SK-N-SH (cell line): Measurements from ENCODE around the gene STARD3. TPM values are rescaled to one million over a fixed set of nuclear protein-coding genes. Genes with fewer than 3 reads are reported as not detected.

Source experiments
- CTCF ChIA-PET: fragments of 300-600, 350-600 bp; formaldehyde crosslinking; extraction: SDS; loops from one replicate; lab custom pipeline; 2021; lab: Yijun Ruan, JAX
- POLR2A ChIA-PET: fragments of 350-600 bp; sonication (Branson Sonifier 250); formaldehyde crosslinking; extraction: SDS; loops from one replicate; lab custom pipeline; 2020; ENCODE audit warnings: antibody characterized with exemption, inconsistent platforms; lab: Yijun Ruan, JAX
- DNase-seq: peaks from one replicate; pipeline ENCODE4 v3.0.0; 2012
- H2AFZ ChIP-seq: fragments of 200-600 bp; sonication (generic); 2 replicates; pipeline ENCODE4 v1.8.1; 2016; ENCODE audit warnings: antibody characterized with exemption, mild to moderate bottlenecking, low read depth
- H3F3A ChIP-seq: fragments of 200-600 bp; sonication (generic); replicated peaks from 2 replicates; pipeline ENCODE3; 2016; ENCODE audit warnings: antibody characterized with exemption, mild to moderate bottlenecking; ENCODE audit not compliant: insufficient read depth
- H3K27ac ChIP-seq, 2 experiments: fragments of 200-500 bp in 1 of 2; fragments of 200-600 bp in 1 of 2; sonication (Bioruptor generic) in 1 of 2; sonication (generic), shearing (Covaris generic) in 1 of 2; 2 replicates each; pipeline versions ENCODE4 v1.5.1 to v1.6.1; 2014 to 2016; ENCODE audit warnings: low read depth in 2 of 2, inconsistent platforms in 1 of 2, low read length in 1 of 2, mild to moderate bottlenecking in 1 of 2, mixed read lengths in 1 of 2
- H3K27me3 ChIP-seq: fragments of 200-600 bp; sonication (generic), shearing (Covaris generic); 2 replicates; pipeline ENCODE4 v1.6.1; 2016; ENCODE audit warnings: mixed run types; ENCODE audit not compliant: insufficient read depth
- H3K36me3 ChIP-seq, 2 experiments: fragments of 200-500 bp in 1 of 2; fragments of 200-600 bp in 1 of 2; sonication (Bioruptor generic) in 1 of 2; sonication (generic) in 1 of 2; replicated peaks in 1 of 2; 2 replicates each; pipeline versions ENCODE3 to v1.5.1; 2014 to 2016; ENCODE audit warnings: low read length in 1 of 2, mild to moderate bottlenecking in 1 of 2; ENCODE audit not compliant: insufficient read depth in 2 of 2, control insufficient read depth in 1 of 2
- H3K4me1 ChIP-seq, 2 experiments: fragments of 200-500 bp in 1 of 2; fragments of 200-600 bp in 1 of 2; sonication (Bioruptor generic) in 1 of 2; sonication (generic), shearing (Covaris generic) in 1 of 2; 2 replicates each; pipeline versions ENCODE4 v1.5.1 to v1.6.1; 2014 to 2016; ENCODE audit warnings: low read depth in 1 of 2, low read length in 1 of 2, mixed run types in 1 of 2; ENCODE audit not compliant: insufficient read depth in 2 of 2, control insufficient read depth in 1 of 2
- H3K4me2 ChIP-seq: fragments of 200-600 bp; sonication (generic), shearing (Covaris generic); 2 replicates; pipeline ENCODE4 v1.6.1; 2017; ENCODE audit warnings: mixed run types
- H3K4me3 ChIP-seq, 2 experiments: fragments of 200-500 bp in 1 of 2; fragments of 200-600 bp in 1 of 2; sonication (Bioruptor generic) in 1 of 2; sonication (generic), shearing (Covaris generic) in 1 of 2; 2 replicates each; pipeline versions ENCODE4 v1.5.1 to v1.8.1; 2014 to 2016; ENCODE audit warnings: low read depth in 2 of 2, inconsistent platforms in 1 of 2, low read length in 1 of 2, mild to moderate bottlenecking in 1 of 2, mixed read lengths in 1 of 2, moderate library complexity in 1 of 2
- H3K79me2 ChIP-seq: fragments of 200-600 bp; sonication (generic); 2 replicates; pipeline ENCODE4 v1.8.1; 2017; ENCODE audit warnings: mild to moderate bottlenecking; ENCODE audit not compliant: insufficient read depth
- H3K9ac ChIP-seq: fragments of 200-600 bp; sonication (generic); 2 replicates; pipeline ENCODE4 v1.6.1; 2017; ENCODE audit warnings: mixed run types
- H3K9me2 ChIP-seq: fragments of 200-600 bp; sonication (generic); 2 replicates; pipeline ENCODE4 v1.6.1; 2017; ENCODE audit warnings: mixed run types
- H3K9me3 ChIP-seq: fragments of 200-600 bp; sonication (generic); 2 replicates; pipeline ENCODE4 v1.6.1; 2017; ENCODE audit warnings: mixed run types, mild to moderate bottlenecking, moderate library complexity
- H4K20me1 ChIP-seq: fragments of 200-600 bp; sonication (generic); 2 replicates; pipeline ENCODE4 v1.6.1; 2017; ENCODE audit warnings: mild to moderate bottlenecking, mixed run types; ENCODE audit not compliant: insufficient read depth
- FOSL2 ChIP-seq: IDR thresholded peaks from 2 replicates; pipeline ENCODE4 v1.4.0; 2012; ENCODE audit warnings: low read depth, mild to moderate bottlenecking, moderate library complexity, borderline replicate concordance
- GABPA ChIP-seq: IDR thresholded peaks from 2 replicates; pipeline ENCODE4 v1.4.0; 2012; ENCODE audit warnings: low read depth, mild to moderate bottlenecking
- GATA2 ChIP-seq: sonication (generic); formaldehyde crosslinking; IDR thresholded peaks from 2 replicates; pipeline ENCODE4 v1.5.0; 2020; ENCODE audit warnings: mild to moderate bottlenecking, missing genetic modification reagents
- MXI1 ChIP-seq: IDR thresholded peaks from 2 replicates; pipeline ENCODE4 v1.6.1; 2012; ENCODE audit warnings: mild to moderate bottlenecking, low read depth, low read length, improper control_type of control experiment
- PBX3 ChIP-seq: IDR thresholded peaks from 2 replicates; pipeline ENCODE4; 2012
- RAD21 ChIP-seq: IDR thresholded peaks from 2 replicates; pipeline ENCODE4 v1.6.1; 2012; ENCODE audit warnings: mild to moderate bottlenecking, low read length
- RCOR1 ChIP-seq: fragments of 150-350 bp; IDR thresholded peaks from 2 replicates; pipeline ENCODE4 v1.6.1; 2017; ENCODE audit warnings: antibody characterized with exemption, low read length
- RFX5 ChIP-seq: IDR thresholded peaks from 2 replicates; pipeline ENCODE4 v1.6.1; 2012; ENCODE audit warnings: mild to moderate bottlenecking, improper control_type of control experiment, low read length
- RXRA ChIP-seq: IDR thresholded peaks from 2 replicates; pipeline ENCODE4 v1.4.0; 2012; ENCODE audit warnings: low read depth, mild to moderate bottlenecking, borderline replicate concordance
- SMC3 ChIP-seq: IDR thresholded peaks from 2 replicates; pipeline ENCODE4 v1.6.1; 2012; ENCODE audit warnings: low read depth, low read length, improper control_type of control experiment
- TAF1 ChIP-seq: IDR thresholded peaks from 2 replicates; pipeline ENCODE4 v1.6.1; 2012; ENCODE audit warnings: low read depth, mild to moderate bottlenecking, low read length, moderate library complexity, borderline replicate concordance
- TEAD4 ChIP-seq: IDR thresholded peaks from 2 replicates; pipeline ENCODE4 v1.4.0; 2012; ENCODE audit warnings: mild to moderate bottlenecking, borderline replicate concordance; ENCODE audit not compliant: insufficient read depth
- USF1 ChIP-seq: IDR thresholded peaks from 2 replicates; pipeline ENCODE4 v1.4.0; 2012; ENCODE audit warnings: low read depth, borderline replicate concordance
- USF2 ChIP-seq: fragments of 150-350 bp; IDR thresholded peaks from 2 replicates; pipeline ENCODE4 v1.6.1; 2017; ENCODE audit warnings: antibody characterized with exemption, low read length, low read depth, borderline replicate concordance
- YY1 ChIP-seq: IDR thresholded peaks from 2 replicates; pipeline ENCODE4 v1.4.0; 2012; ENCODE audit warnings: low read depth, mild to moderate bottlenecking
- WGBS: methylation state at CpG from one replicate; pipeline ENCODE4 v1.1.6; 2017; ENCODE audit warnings: low lambda C conversion rate; 5-methylcytosine and 5-hydroxymethylcytosine counted together
- polyA plus RNA-seq, 3 experiments: library from polyadenylated mRNA; depleted of rRNA; stranded (reverse); fragments of >200 nt; gene quantifications; 2 replicates each; pipeline ENCODE4 v1.2.3, GENCODE V29; 2012
- TF ChIP-seq, protein P1 (sequence below): IDR thresholded peaks from 2 replicates; pipeline ENCODE4 v1.6.1; 2012; ENCODE audit warnings: mild to moderate bottlenecking, low read depth, low read length, moderate library complexity
- TF ChIP-seq, protein P2 (sequence below): fragments of 200-600 bp; sonication (generic); IDR thresholded peaks from 2 replicates; pipeline ENCODE4 v1.6.1; 2017; ENCODE audit warnings: antibody characterized with exemption, mild to moderate bottlenecking, moderate library complexity

STARD3 gene
- polyA plus RNA-seq, 1 of the 3 experiments (the other 2 are of a cell fraction): 76.8 TPM

- Histone ChIP-seq H3K4me1 (no peaks in the 10 kb centered on the region; a peak in 1 of 4 replicates), H3K27ac (no peak overlapping the region), H3K79me2 (no peaks in the 10 kb centered on the region), H3K9me2 (no peaks in the 10 kb centered on the region), H3K4me2 (no peak overlapping the region), H3F3A (peaks cover 2% of the 10 kb centered on the region), H3K9ac (no peak overlapping the region), H3K4me3 (no peak overlapping the region), H3K27me3 (peaks cover 47% of the 10 kb centered on the region), H2AFZ (no peak overlapping the region), H3K9me3 (no peaks in the 10 kb centered on the region), H3K36me3 (no peaks in the 10 kb centered on the region), H4K20me1 (no peaks in the 10 kb centered on the region)
- DNase-seq: no peak
- POLR2A ChIA-PET: no interaction called here
- 82% methylated on average over 9 of the region's 9 CpGs for WGBS
- CTCF ChIA-PET: interaction anchor here (0.6 to 4.7 kb wide), 3 partner anchors 11 to 64 kb away, joined by 4 to 43 read pairs (median 10); no protein-coding TSS in a partner anchor
- peak; percentile 67; the same call in 1 of the 2 replicates for TF ChIP-seq YY1
- TF ChIP-seq PBX3: no peak
These were observed 25.4 kb upstream of the STARD3 start for GRCh38 chr17:39611401-39612112.

GRCh38 chr17:39612291-39612894 is 24.6 kb upstream of the STARD3 start:
- H3K27ac ChIP-seq: no peak overlapping the region
- H2AFZ ChIP-seq: no peak overlapping the region
- ChIA-PET POLR2A (no interaction called here), CTCF (interaction anchor here (0.6 to 4.7 kb wide), 3 partner anchors 10 to 65 kb away, joined by 4 to 43 read pairs (median 10); no protein-coding TSS in a partner anchor)
- H3K9ac ChIP-seq: no peak overlapping the region
- 72% methylated on average over 20 of the region's 22 CpGs for WGBS
- no peaks in the 10 kb centered on the region for H4K20me1 ChIP-seq
- H3K9me3 ChIP-seq: no peaks in the 10 kb centered on the region
- no peak overlapping the region for H3K4me3 ChIP-seq
- H3K4me1 ChIP-seq: peaks cover 0 to 2% of the 10 kb centered on the region in 2 experiments; a peak in 1 of 4 replicates
- peaks cover 39% of the 10 kb centered on the region for H3K27me3 ChIP-seq
- no peak for DNase-seq
- no peak overlapping the region for H3K4me2 ChIP-seq
- H3F3A ChIP-seq: peaks cover 2% of the 10 kb centered on the region
- H3K79me2 ChIP-seq: no peaks in the 10 kb centered on the region
- TF ChIP-seq TEAD4 (no peak), MXI1 (no peak), TAF1 (no peak), RCOR1 (no peak), USF1 (no peak), FOSL2 (no peak), GATA2 (CRISPR knock-in tag) (no peak), RFX5 (no peak), GABPA (no peak), USF2 (no peak), RXRA (no peak), SMC3 (no peak), RAD21 (no peak)
- TF ChIP-seq, protein P1, sequence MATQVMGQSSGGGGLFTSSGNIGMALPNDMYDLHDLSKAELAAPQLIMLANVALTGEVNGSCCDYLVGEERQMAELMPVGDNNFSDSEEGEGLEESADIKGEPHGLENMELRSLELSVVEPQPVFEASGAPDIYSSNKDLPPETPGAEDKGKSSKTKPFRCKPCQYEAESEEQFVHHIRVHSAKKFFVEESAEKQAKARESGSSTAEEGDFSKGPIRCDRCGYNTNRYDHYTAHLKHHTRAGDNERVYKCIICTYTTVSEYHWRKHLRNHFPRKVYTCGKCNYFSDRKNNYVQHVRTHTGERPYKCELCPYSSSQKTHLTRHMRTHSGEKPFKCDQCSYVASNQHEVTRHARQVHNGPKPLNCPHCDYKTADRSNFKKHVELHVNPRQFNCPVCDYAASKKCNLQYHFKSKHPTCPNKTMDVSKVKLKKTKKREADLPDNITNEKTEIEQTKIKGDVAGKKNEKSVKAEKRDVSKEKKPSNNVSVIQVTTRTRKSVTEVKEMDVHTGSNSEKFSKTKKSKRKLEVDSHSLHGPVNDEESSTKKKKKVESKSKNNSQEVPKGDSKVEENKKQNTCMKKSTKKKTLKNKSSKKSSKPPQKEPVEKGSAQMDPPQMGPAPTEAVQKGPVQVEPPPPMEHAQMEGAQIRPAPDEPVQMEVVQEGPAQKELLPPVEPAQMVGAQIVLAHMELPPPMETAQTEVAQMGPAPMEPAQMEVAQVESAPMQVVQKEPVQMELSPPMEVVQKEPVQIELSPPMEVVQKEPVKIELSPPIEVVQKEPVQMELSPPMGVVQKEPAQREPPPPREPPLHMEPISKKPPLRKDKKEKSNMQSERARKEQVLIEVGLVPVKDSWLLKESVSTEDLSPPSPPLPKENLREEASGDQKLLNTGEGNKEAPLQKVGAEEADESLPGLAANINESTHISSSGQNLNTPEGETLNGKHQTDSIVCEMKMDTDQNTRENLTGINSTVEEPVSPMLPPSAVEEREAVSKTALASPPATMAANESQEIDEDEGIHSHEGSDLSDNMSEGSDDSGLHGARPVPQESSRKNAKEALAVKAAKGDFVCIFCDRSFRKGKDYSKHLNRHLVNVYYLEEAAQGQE: no peak
- TF ChIP-seq, protein P2, sequence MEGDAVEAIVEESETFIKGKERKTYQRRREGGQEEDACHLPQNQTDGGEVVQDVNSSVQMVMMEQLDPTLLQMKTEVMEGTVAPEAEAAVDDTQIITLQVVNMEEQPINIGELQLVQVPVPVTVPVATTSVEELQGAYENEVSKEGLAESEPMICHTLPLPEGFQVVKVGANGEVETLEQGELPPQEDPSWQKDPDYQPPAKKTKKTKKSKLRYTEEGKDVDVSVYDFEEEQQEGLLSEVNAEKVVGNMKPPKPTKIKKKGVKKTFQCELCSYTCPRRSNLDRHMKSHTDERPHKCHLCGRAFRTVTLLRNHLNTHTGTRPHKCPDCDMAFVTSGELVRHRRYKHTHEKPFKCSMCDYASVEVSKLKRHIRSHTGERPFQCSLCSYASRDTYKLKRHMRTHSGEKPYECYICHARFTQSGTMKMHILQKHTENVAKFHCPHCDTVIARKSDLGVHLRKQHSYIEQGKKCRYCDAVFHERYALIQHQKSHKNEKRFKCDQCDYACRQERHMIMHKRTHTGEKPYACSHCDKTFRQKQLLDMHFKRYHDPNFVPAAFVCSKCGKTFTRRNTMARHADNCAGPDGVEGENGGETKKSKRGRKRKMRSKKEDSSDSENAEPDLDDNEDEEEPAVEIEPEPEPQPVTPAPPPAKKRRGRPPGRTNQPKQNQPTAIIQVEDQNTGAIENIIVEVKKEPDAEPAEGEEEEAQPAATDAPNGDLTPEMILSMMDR: no peak
- H3K36me3 ChIP-seq: no peaks in the 10 kb centered on the region
- no peaks in the 10 kb centered on the region for H3K9me2 ChIP-seq
